Hepatocyte (in vitro differentiated cells): ENCODE results near the gene BAZ2B. TPM values are rescaled to one million over a fixed set of nuclear protein-coding genes. Genes with fewer than 3 reads are reported as not detected.
"Not testable (repeated sequence)": the region's sequence is repeated elsewhere in the genome, so short reads cannot be mapped to it uniquely, and the experiment has no call there.

Experiments
- DNase-seq: peaks from one replicate; pipeline ENCODE4 v3.0.0-alpha.2; 2016; ENCODE audit warnings: low spot score
- H2AFZ ChIP-seq: fragments of 200-600 bp; sonication (generic); 2 replicates; pipeline ENCODE4 v1.6.0; 2016; ENCODE audit warnings: antibody characterized with exemption, mild to moderate bottlenecking
- H3K27ac ChIP-seq: fragments of 200-600 bp; sonication (generic); 2 replicates; pipeline ENCODE4 v1.5.1; 2016; ENCODE audit warnings: mild to moderate bottlenecking
- H3K27me3 ChIP-seq: fragments of 200-600 bp; sonication (generic); 2 replicates; pipeline ENCODE4 v1.6.1; 2016
- H3K36me3 ChIP-seq: fragments of 200-600 bp; sonication (generic); replicated peaks from 2 replicates; pipeline ENCODE4 v1.5.1; 2016; ENCODE audit warnings: low read depth; ENCODE audit not compliant: insufficient read depth
- H3K4me1 ChIP-seq: fragments of 200-600 bp; sonication (generic); 2 replicates; pipeline ENCODE4 v1.5.1; 2016; ENCODE audit warnings: mild to moderate bottlenecking, moderate library complexity; ENCODE audit not compliant: insufficient read depth
- H3K4me2 ChIP-seq: fragments of 200-600 bp; sonication (generic); 2 replicates; pipeline ENCODE4 v1.6.0; 2016
- H3K4me3 ChIP-seq: fragments of 200-600 bp; sonication (generic); 2 replicates; pipeline ENCODE4 v1.5.1; 2016; ENCODE audit warnings: mild to moderate bottlenecking
- H3K79me2 ChIP-seq: fragments of 200-600 bp; sonication (generic); 2 replicates; pipeline ENCODE4 v1.6.0; 2017; ENCODE audit warnings: mild to moderate bottlenecking
- H3K9me2 ChIP-seq: fragments of 200-600 bp; sonication (generic); replicated peaks from 2 replicates; pipeline ENCODE4 v1.6.0; 2017; ENCODE audit warnings: mild to moderate bottlenecking; ENCODE audit not compliant: insufficient read depth
- H3K9me3 ChIP-seq: fragments of 200-600 bp; sonication (generic); 2 replicates; pipeline ENCODE4 v1.5.1; 2016; ENCODE audit warnings: low read depth, mild to moderate bottlenecking
- H4K20me1 ChIP-seq: fragments of 200-600 bp; sonication (generic); 2 replicates; pipeline ENCODE4 v1.6.0; 2016; ENCODE audit warnings: mild to moderate bottlenecking; ENCODE audit not compliant: insufficient read depth, poor library complexity, severe bottlenecking
- EZH2 ChIP-seq: fragments of 200-600 bp; sonication (generic); IDR thresholded peaks from 2 replicates; pipeline ENCODE4 v1.6.1; 2016; ENCODE audit warnings: antibody characterized with exemption, mild to moderate bottlenecking, borderline replicate concordance
- EZH2phosphoT487 ChIP-seq: fragments of 200-600 bp; sonication (generic); IDR thresholded peaks from one replicate; pipeline ENCODE4 v1.6.1; 2018; ENCODE audit warnings: antibody characterized with exemption, mild to moderate bottlenecking, low read depth, moderate library complexity; ENCODE audit not compliant: unreplicated experiment, severe bottlenecking
- WGBS: methylation state at CpG from one replicate; pipeline ENCODE4 v1.1.6; 2016; ENCODE audit warnings: low lambda C conversion rate; ENCODE audit errors: missing lambda C conversion rate; 5-methylcytosine and 5-hydroxymethylcytosine counted together
- polyA plus RNA-seq: library from polyadenylated mRNA; unstranded; fragments of >200 nt; fragmentation: Nextera tagmentation; extraction: Ambion mirVana; gene quantifications from 2 replicates; pipeline ENCODE4 v1.2.1, GENCODE V29; 2016
- total RNA-seq: library from RNA; depleted of rRNA; stranded (reverse); fragments of >200 nt; gene quantifications from 2 replicates; pipeline ENCODE4 v1.2.3, GENCODE V29; 2014
- TF ChIP-seq, protein P1 (sequence below): fragments of 200-600 bp; sonication (generic); IDR thresholded peaks from 2 replicates; pipeline ENCODE4 v1.5.1; 2016; ENCODE audit warnings: antibody characterized with exemption, mild to moderate bottlenecking; ENCODE audit not compliant: poor library complexity

The BAZ2B gene
- total and polyA plus RNA-seq, 2 experiments from 2014 or later = 40.7 to 83.3 TPM

DNA sequence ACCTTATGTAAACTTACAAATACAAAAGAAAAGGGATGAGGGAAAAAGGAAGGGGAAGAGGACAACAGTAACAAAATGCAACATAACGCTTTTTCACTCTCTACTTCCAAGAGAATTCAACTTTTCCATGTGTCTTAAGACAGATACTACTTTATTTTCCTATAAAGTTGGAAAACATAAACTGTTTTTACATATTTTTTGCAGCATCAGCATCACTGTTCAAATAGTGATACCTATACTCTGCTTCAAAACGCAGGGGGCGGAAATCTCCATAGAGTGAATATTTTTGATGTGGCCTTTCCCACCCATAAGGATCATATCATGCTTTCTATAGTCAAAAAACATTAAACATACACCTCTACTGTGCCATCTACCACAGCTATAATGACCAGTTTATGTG is 77.5 kb downstream of the BAZ2B start:
- Histone ChIP-seq H3K36me3 (no peaks in the 10 kb centered on the region), H3K27ac (no peak overlapping the region), H3K4me2 (no peak overlapping the region), H3K9me3 (peaks cover 7% of the 10 kb centered on the region), H3K27me3 (no peaks in the 10 kb centered on the region), H3K4me1 (no peaks in the 10 kb centered on the region), H3K9me2 (no peaks in the 10 kb centered on the region), H2AFZ (no peak overlapping the region), H4K20me1 (no peaks in the 10 kb centered on the region), H3K79me2 (peaks cover 19% of the 10 kb centered on the region), H3K4me3 (no peak overlapping the region)
- WGBS = 92% methylated on average over 3 of the region's 3 CpGs
- TF ChIP-seq, protein P1, sequence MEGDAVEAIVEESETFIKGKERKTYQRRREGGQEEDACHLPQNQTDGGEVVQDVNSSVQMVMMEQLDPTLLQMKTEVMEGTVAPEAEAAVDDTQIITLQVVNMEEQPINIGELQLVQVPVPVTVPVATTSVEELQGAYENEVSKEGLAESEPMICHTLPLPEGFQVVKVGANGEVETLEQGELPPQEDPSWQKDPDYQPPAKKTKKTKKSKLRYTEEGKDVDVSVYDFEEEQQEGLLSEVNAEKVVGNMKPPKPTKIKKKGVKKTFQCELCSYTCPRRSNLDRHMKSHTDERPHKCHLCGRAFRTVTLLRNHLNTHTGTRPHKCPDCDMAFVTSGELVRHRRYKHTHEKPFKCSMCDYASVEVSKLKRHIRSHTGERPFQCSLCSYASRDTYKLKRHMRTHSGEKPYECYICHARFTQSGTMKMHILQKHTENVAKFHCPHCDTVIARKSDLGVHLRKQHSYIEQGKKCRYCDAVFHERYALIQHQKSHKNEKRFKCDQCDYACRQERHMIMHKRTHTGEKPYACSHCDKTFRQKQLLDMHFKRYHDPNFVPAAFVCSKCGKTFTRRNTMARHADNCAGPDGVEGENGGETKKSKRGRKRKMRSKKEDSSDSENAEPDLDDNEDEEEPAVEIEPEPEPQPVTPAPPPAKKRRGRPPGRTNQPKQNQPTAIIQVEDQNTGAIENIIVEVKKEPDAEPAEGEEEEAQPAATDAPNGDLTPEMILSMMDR = no peak
- no peak for TF ChIP-seq EZH2phosphoT487
- TF ChIP-seq EZH2 = no peak
- DNase-seq = no peak

- not testable (repeated sequence) for H3K27ac ChIP-seq, H3K9me2 ChIP-seq, DNase-seq, H3K4me1 ChIP-seq, H3K4me3 ChIP-seq, H4K20me1 ChIP-seq, H3K36me3 ChIP-seq, H3K27me3 ChIP-seq, H3K4me2 ChIP-seq, H3K9me3 ChIP-seq, H2AFZ ChIP-seq
- 98% methylated on average over 4 of the region's 4 CpGs for WGBS
- peaks cover 20% of the 10 kb centered on the region for H3K79me2 ChIP-seq
Observed at GRCh38 chr2:159535261-159535660, 81.1 kb downstream of the BAZ2B start.

- TF ChIP-seq, protein P1 = no peak
- Histone ChIP-seq H3K27ac (no peak overlapping the region), H3K79me2 (peaks cover 14% of the 10 kb centered on the region), H3K9me2 (no peaks in the 10 kb centered on the region), H3K4me2 (no peak overlapping the region), H3K36me3 (no peaks in the 10 kb centered on the region), H3K4me1 (no peaks in the 10 kb centered on the region), H3K9me3 (no peaks in the 10 kb centered on the region), H3K27me3 (no peaks in the 10 kb centered on the region), H3K4me3 (no peak overlapping the region), H2AFZ (no peak overlapping the region), H4K20me1 (peaks cover 6% of the 10 kb centered on the region)
- no peak for DNase-seq
- 72% methylated on average over 1 of the region's 1 CpG for WGBS
Observed at GRCh38 chr2:159531475-159531874, 84.9 kb downstream of the BAZ2B start.

DNA sequence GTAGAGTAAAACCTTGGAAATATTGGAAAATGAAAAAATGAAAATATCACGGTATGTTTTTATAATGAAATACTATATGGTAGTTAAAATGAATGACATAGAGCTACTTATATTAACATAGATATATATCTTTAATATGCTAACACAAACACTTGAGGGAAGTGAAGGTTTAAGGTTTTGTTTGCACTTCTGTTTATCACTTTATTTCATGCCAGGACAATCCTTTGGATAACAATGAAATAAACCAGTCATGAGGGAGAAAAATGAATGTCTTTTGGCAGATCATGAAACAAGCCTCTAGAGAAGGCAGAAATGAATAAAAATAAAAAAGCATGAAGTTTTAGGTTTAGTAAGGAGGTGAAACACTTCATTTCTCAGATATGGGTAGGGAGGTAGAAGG is 89.9 kb downstream of the BAZ2B start:
- Histone ChIP-seq H3K4me2 (no peak overlapping the region), H3K27me3 (no peaks in the 10 kb centered on the region), H3K79me2 (peaks cover 13% of the 10 kb centered on the region), H3K27ac (no peak overlapping the region), H3K4me1 (no peaks in the 10 kb centered on the region), H2AFZ (no peak overlapping the region), H3K9me3 (no peaks in the 10 kb centered on the region), H4K20me1 (peaks cover 4% of the 10 kb centered on the region), H3K4me3 (no peak overlapping the region), H3K9me2 (no peaks in the 10 kb centered on the region), H3K36me3 (no peaks in the 10 kb centered on the region)
- DNase-seq = no peak
- whole genome bisulfite sequencing = 97% methylated on average over 1 of the region's 1 CpG
- TF ChIP-seq EZH2 (no peak), EZH2phosphoT487 (no peak)
- TF ChIP-seq, protein P1 = no peak
